GM18951 (cell line): ENCODE data around the gene DOK7.
"Not testable (repeated sequence)": the region's sequence is repeated elsewhere in the genome, so short reads cannot be mapped to it uniquely, and the experiment has no call there.

Experiments used
- POLR2A ChIP-seq: IDR thresholded peaks from 4 replicates; pipeline ENCODE4 v1.6.1; 2011; ENCODE audit warnings: mild to moderate bottlenecking; ENCODE audit not compliant: insufficient read length, insufficient read depth; ENCODE audit errors: extremely low read depth
- in situ Hi-C: fragments of 300-500 bp; cut with MboI; formaldehyde crosslinking; loops from one replicate; pipeline ENCODE4 v1.12.0; 2022; ENCODE audit warnings: low sequenced_read_pairs, mixed read lengths, inconsistent platforms; ENCODE audit not compliant: unreplicated experiment

DOK7 gene

DNA sequence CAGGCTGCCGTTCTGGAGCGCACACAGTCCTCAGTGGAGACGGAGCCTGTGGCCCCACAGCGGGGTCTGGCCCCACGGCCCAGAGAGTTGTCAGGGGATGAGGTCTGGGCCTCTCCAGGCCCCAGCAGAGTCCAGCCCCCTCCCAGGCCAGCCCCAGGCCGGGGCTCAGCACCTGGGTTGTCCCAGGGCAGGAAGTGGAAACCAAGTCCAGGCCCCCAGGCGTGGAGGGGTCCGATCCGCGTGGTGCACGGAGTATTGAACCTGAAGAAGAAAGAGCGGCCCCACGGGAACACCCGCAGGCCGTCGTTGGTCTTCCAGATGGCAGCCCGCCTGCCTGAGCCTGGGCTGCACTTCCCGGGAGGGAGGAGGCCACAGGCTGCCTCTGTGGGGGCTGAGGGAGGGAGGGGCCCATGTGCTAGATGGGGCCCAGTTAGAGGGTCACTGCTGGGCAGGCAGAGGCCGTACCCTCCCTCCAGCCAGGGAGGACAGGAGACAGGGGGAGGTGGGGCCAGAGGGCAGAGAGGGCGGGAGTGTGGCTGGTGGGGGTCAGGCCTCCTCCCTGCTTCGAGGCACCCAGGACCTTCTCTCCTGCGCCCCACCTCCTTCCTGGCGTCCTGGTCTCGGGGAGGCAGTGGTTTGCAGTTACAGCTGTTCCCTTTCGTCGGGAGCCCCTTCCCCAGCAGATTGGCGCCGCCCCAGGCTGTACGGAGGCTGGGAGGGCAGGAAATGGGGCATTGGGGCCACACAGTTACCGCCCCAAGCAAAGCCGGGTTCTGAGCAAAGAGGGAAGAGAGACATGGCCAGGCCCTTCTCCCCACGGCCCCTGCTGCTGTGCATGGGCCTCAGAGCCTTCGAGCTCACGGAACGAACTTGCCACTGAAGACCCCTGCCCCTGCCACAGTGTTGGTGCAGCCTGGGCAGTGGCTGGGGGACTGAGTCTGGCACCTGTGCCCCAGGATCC lies 13.3 kb upstream of the DOK7 start:
- no peak for TF ChIP-seq POLR2A
- in situ Hi-C loops = loop anchor here (5.0 kb wide), 1 partner anchor 103 kb away; no protein-coding TSS in a partner anchor

DNA sequence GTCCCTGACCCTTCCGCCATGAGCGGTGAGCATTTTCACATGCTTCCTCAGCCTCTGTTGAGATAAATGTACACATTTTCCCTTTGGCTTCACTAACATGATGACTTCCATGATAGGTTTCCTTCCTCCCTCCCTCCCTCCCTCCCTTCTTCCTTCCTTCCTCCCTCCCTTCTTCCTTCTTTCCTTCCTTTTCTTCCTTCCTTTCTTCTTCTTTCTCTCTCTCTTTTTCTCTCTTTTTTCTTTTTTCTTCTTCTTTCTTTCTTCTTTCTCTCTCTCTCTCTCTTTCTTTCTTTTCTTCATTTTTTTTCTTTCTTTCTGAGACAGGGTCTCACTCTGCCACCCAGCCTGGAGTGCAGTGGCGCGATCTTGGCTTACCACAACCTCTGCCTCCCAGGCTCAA lies 12.5 kb upstream of the DOK7 start:
- TF ChIP-seq POLR2A = no peak
- in situ Hi-C loops = no loop called here

DNA sequence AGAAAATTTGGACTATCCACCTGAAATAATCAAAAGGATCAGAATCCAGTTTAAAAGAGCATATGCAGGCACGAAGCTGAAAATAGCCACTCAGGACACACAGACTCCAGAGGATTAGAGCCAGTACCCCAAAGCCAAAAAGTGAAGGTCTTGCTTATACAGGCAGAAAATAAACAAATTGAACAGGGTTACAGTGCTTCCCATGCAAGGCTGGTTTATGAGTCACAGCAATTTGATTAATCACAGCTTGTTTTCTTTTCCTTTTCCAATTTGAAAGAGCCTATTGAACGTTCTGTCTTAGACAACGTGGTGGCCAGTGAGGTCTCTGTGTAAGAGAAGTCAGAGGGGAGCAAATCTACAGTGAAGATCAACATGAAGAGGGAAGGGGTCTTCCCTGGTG lies 11.2 kb upstream of the DOK7 start:
- in situ Hi-C loops = no loop called here

DNA sequence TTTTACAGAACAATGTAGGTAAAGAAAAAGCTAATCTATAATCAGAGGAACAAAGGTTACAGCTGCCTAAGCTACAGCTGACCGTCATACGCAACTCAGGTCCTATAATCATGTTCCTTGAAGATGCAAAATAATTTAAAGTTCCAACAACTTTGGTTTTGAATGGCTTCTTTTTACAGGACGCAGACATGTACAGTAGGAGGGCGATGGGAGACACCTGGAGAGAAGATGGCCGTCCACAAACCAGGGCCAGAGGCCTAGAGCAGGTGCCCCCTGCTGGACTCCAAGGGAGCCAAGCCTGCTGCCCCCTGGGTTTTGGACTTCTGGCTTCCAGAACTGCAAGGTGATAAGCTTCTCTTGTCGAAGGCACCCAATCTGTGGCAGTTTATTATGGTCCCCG lies 10.7 kb upstream of the DOK7 start:
- in situ Hi-C loops = no loop called here

More for the DNA sequence above, 11.2 kb upstream of the DOK7 start:
- no peak for TF ChIP-seq POLR2A

DNA sequence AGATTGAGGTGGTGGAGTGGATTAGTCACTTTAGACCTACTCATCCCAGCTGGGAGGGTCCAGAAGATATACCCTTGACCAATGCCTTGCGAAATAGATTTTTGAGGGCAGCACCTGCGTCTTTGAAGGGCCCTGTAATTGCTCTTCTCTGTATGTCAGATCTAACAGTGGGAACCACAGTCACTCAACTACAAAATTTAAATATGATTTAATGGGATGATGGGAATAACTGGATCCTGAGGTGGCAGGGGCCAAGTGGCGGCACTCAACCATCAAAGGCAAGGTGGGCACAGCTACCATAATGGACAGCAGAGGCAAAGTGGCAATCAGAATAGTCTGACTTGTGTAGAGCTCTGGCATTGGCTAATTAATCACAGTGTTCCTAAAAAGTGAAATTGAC lies 7.5 kb upstream of the DOK7 start:
- in situ Hi-C loops = not testable (repeated sequence)

More for the DNA sequence above, 10.7 kb upstream of the DOK7 start:
- no peak for TF ChIP-seq POLR2A

DNA sequence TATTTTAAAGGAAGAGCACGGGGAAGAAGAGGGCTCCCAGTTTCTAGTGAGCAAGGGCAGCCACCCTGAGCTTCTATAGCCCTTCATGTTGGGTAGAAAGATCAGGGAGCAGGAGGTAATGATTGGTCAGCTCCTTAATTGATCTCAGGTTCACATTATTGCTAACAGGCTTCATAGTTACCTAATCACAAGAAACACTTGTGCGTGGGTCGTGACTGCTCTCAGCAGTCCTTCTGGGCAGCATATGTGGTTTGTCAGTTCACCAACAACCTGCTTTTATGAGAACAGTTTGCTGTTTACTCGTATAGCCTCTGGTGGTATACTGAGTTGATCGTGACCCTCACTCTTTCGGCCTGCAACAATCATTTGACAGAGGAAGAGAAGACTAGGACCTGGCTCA lies 4.7 kb upstream of the DOK7 start:
- TF ChIP-seq POLR2A = no peak
- in situ Hi-C loops = no loop called here

DNA sequence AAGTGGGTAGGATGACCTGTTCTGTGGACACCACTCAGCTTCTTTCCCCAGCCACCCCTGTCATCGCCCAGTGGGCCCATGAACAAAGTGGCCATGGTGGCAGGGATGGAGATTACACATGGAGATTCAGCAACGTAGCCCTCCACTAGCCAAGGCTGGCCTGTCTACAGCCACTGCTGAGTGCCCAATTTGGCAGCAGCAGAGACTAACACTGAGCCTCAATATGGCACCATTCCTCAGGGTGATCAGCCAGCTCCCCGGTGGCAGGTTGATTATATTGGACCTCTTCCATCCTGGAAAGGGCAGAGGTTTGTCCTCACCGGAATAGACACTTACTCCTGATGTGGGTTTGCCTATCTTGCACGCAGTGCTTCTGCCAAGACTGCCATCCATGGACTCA lies 4.0 kb upstream of the DOK7 start:
- in situ Hi-C loops = not testable (repeated sequence)

DNA sequence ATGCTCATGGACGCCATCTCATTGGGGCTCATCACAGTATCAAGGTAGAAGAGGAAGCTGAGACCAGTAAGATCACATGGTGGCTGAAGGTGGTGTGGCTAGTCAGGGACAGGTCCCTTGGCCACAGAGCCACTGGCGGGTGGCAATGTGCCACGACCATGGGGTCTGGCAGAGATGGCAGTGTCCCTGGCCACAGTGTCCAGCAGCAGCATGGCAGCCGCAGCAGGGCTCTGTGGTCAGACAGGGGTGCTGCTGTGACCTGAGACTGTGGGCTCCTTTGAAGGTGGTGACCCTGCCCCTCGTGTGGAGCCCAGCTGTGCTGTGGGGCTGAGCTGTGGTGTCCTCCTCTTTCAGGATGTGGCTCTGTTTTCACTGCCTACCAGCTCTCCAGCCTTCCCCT lies 2.2 kb upstream of the DOK7 start:
- in situ Hi-C loops = no loop called here
- no peak for TF ChIP-seq POLR2A

DNA sequence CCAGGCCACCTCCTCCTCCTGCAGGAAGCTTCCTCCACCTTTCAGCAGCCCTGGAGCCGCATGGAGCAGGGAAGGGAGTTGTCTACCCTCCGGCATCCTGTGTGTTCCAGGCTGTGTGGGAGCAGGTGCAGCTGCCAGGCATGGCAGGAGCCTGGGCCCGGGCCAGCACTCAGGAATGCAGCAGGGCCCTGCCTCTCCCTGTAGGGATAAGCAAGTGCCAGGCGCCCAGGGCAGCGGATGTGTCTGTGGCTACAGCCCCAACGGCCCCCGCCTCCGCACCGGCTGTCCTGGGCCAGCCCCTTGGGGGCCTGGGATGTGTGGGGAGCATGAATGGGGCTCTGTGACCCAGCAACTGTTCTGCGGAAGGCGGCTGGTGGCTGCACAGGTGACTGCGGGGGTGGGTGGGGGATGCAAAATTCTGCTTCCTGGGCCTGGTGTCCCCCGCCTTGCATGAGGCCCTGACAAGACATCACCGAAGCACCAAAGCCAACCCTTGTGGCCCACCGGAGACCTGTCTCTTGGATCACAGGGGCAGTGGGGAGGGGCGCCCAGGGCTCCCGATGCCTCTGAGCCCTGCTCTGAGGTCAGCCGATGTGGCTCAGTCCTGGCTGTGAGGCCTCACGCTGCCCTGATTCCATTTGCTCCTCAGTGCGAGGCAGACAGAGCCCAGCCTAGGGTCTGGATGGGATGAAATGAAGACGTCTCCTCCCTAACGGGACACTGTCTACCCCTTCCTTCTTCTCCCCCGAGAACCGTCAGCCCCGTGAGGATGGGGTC lies 1.4 kb upstream of the DOK7 start:
- in situ Hi-C loops = no loop called here
- TF ChIP-seq POLR2A = no peak

DNA sequence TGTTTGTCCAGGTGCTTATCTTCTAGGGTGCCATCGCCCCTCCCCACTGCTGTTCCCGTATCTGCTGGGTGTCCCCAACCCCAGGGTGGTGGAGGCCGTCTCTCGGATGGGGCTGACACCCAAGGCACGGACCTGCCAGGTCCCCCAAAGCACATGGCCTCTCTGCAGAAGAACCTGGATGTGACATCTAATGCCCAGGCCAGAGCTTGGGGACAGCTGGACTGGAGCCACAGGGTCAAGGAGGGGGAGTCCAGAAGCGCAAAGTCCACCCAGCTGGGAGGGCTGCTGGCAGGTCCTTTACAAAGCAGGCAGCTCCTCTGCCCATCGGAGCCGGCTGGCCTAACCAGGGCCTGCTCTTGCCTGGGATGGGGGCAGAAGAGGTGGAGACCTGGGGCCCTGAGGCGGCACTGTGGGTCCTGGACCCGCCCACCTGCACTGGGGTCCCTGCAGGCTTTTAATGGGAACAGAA lies 751 bp upstream of the DOK7 start:
- in situ Hi-C loops = no loop called here
- TF ChIP-seq POLR2A = no peak

DNA sequence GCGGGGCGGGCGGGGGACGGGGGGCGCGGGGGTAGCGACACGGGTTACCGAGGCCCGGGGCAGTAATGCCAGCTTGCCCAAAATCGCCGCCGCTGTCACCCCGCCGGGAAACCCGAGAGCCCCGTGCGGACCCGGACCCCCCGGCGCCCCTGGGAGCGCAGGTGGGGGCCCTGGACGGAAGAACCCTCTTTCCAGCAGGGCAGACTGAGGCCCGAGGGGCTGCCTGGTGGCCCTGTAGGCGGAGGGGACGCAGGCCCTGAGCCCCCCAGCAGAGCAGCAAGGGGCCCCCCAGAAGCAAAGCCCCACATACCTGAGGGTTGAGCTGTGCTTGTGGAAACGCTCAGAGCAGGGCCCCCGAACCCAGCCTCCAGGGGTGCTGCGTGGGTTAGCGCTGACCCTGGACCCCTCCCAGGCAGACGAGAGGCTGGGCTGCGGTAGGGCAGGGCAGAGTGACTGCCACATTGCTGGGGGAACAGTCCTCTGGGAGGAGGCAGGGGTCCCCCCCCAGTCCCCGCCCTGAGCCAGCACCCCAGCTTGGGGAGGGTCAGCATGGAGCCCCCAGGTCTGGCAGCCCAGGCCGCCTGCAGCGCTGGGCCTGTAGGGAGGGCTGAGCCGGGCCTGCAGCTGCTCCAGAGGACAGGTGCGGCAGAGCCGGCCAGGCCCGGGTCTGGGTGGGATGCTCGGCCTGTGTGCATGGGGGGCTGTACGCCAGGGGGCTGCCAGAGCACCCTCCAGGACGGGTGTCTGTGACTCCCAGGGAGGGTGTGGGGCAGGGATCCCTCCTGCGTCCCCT lies 646 bp downstream of the DOK7 start:
- no peak for TF ChIP-seq POLR2A
- in situ Hi-C loops = no loop called here

DNA sequence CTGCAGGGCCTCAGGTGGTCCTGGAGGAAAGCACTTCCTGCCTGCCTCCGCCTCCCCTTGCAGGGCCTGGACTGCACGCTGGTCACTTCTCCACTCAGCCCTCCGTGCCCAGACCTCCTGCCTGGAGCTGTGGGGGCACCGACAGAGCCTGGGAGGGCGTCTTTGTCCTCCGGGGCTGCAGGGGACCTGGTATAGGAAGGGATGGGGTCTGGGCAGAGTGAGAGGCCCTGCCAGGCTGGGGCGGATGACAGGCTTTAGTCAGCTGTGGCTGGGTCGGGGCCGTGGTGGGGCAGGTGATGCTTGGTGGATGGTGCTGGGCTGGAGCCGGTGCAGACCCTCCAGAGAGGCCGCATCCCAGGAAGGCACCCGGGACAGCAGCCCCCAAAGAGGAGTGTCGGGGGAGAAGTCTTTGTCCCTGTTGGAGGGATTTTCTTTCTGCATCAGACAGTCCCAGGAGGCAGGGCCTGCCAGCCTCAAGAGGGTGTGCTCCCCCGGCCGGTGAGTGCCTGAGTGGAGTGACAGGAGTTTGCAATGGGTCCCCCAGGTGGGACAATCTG lies 1.3 kb downstream of the DOK7 start:
- in situ Hi-C loops = no loop called here
- TF ChIP-seq POLR2A = no peak
